NCI-H1417 (cell line): Measurements from ENCODE around the gene GPX6.
"Not testable (repeated sequence)": the region's sequence is repeated elsewhere in the genome, so short reads cannot be mapped to it uniquely, and the experiment has no call there.

ENCODE experiments used
- DNase-seq, 3 experiments: peaks; one replicate each; lab custom pipeline; 2025; lab: John Stamatoyannopoulos, UW

The GPX6 gene

GRCh38 chr6:28485482-28485881 lies 30.1 kb downstream of the GPX6 start:
- DNase-seq, result no peak

GRCh38 chr6:28480253-28480932 lies 35.2 kb downstream of the GPX6 start:
- no peak for DNase-seq

GRCh38 chr6:28478518-28478917 lies 37.1 kb downstream of the GPX6 start:
- no peak for DNase-seq

GRCh38 chr6:28474441-28475219 lies 41.0 kb downstream of the GPX6 start:
- peak in 2 of 3 experiments; percentile 3 to 54 for DNase-seq

- DNase-seq, result not testable (repeated sequence)
Observed at GRCh38 chr6:28469153-28469745, 46.3 kb downstream of the GPX6 start.

- DNase-seq, result no peak
Observed at GRCh38 chr6:28468056-28468455, 47.5 kb downstream of the GPX6 start.

GRCh38 chr6:28462401-28462800 lies 53.2 kb downstream of the GPX6 start:
- no peak for DNase-seq

GRCh38 chr6:28458568-28458967 lies 57.0 kb downstream of the GPX6 start:
- DNase-seq, result no peak
